Lung microvascular endothelial cell (primary cell): ENCODE measurements around the gene CHD5. TPM values are rescaled to one million over a fixed set of nuclear protein-coding genes. Genes with fewer than 3 reads are reported as not detected.
"Not testable (repeated sequence)": the region's sequence is repeated elsewhere in the genome, so short reads cannot be mapped to it uniquely, and the experiment has no call there.

Source experiments
- DNase-seq, 2 donors: peaks; one replicate each; pipeline versions ENCODE4 v3.0.0 to v3.0.0-alpha.2; 2010; ENCODE audit warnings: low read depth in 2 of 2
- total RNA-seq: library from RNA; depleted of rRNA; stranded (reverse); fragments of >200 nt; gene quantifications from 2 replicates; pipeline ENCODE4 v1.2.1, GENCODE V29; 2014

The CHD5 gene
- total RNA-seq, 1 donor from 2014 or later, result under 0.01 TPM

DNA sequence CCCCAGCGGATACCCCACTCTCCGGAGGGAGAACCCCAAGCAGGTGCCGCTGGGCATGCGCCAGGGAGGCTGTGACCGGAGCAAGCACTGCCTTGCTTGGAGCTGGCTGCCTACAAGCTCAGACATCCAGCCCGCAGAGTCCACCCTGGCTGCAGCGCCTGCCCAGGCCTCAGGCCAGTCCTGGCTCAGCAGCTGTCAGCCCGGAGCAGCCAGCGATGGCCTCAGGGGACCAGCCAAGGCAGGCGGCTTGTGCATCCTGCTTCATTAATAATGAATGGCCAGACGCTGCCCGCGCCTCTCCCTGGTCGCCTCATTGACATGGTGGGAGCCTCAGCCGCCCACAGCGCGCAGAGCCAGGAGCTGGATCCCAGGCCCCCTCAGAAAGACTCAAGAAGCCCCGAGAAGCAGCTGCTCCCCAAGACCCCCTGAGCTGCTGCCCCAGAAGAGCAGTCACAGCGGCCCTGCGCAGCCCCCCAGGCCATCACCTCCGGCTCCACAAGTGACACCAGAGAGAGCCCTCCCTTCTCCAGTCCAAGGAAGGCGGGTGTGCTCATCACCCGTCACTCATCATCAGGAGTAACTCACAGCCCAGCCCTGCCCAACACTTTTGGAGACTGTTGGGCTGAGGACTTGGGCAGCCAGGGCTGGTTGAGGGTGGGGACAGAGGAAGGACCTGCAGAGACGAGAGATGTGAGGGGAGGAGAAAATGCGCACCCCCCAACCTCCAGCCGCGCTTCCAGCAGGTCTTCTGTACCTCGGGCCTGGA is 114.8 kb downstream of the CHD5 start:
- DNase-seq, result no peak

DNA sequence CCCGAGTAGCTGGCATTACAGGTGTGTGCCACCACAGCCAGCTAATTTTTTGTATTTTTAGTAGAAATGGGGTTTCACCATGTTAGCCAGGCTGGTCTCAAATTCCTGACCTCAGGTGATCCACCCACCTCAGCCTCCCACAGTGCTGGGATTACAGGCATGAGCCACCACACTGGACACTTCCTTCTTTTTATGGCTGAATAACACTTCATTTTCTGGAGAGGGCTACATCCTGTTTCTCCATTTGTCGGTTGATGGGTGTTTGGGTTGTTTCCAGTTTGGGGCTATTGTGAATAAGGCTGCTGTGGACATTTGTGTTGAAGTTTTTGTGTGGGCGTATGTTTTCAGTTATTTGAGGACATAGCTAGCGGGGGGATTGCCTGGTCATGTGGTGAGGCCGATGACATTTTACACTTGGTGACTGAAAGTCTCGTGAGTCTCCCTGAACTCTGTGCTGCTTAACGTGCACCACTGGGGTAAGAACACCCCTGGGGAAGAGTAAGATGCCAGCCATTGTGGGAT is 116.5 kb downstream of the CHD5 start:
- DNase-seq, result not testable (repeated sequence)

DNA sequence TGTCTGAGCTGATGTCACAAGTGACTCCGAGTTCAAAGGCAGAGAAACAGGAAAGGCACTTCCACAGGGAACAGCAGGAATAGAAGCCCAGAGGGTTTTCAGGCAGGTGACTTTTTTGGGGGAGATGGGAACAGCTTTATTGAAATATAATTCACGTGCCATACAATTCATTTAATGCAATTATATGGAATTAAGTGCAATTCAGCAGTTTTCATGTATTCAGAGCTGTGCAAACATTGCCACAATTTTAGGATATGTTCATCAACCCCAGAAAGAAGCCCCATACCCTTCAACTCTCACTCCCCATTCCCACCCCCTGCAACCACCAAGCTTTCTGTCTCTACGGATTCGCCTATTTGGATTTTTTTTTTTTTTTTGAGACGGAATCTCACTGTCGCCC is 117.5 kb downstream of the CHD5 start:
- no peak for DNase-seq

DNA sequence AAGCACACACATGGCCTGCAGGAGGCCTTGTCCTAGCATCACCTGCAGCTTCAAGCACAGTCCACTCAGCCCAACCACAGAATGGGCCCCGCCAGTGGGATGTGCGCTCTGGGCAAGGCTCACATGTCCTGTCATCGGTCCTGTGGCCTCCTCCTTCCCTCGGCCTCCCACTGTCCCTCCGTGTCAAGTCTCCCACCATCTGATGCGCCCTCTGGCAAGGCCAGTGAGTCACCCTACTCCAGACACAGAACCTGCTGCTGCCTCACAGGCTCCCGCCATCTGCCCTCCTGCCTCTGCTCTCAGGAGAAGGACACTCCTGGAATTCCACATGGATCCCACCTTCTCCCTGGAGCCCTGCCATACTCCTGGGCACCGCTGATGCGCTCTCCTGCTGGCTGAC is 120.3 kb downstream of the CHD5 start:
- peak in 1 of 2 donors; percentile 40 for DNase-seq

DNA sequence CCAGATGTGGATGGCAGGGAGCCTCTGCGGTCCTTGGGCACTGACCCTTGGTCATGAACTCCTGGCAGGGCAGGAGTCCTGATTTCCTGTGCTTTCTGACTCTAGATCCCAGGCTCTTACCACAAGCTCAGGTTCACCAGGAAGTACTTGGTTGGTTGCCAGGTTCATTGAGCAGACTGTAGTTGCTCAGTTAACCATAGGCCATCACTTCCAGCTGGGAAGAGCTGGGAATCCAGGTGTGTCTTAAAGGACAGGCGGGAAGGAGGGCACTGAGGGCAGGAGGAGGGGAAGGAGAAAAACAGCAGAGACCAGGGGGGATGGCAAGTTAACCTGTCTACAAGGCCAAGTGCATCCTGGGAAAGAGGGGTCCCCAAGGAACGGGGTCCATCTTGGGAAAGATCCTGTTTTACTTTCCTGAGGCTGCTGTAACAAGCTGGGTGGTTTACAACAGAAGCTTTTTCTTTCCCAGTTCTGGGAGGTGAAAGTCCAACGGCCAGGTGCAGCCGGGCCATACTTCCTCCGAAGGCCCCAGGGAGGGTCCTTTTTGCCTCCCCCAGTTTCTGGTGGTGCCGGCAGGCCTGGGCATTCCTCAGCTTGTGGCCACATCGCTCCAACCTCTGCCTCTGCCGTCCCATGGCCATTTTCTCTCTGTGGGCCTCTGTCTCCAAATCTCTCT is 122.8 kb downstream of the CHD5 start:
- DNase-seq, result no peak

DNA sequence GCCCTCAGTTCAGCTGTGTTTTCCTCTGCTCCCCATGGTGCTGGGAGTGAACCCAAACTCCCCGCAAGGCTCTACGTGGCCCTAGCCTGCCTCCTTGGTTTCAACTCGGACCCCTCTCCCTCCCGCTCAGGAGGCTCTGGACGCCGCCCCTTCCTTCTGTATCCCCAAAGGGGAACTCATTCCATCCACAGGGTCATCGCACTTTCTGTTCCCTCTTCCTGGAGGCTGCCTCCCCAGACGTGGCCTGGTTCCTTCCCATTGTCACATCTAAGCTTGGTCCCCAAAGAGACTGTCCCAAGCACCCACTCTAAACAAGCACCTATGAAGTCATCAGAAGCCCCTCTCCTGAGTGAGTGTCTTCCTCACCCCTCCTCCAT is 123.6 kb downstream of the CHD5 start:
- no peak for DNase-seq

DNA sequence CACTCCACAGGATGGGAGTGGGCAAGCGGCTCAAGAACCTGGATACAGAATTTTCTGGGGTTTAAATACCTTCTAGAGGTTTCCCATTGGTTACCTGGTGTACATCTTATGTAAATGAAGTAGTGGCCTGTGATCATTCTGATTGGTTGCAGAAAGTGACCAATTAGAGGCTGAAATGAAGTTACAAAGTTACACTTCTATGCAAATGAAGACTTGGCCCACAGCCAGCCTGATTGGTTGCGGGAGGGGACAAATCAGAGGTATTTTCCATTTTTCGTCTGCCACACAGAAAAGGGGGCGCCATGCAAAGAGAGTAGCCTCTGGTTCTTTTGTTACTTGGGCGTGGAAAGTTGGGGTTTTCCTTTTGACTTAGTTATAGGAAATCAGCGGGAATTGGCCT is 125.5 kb downstream of the CHD5 start:
- no peak for DNase-seq

DNA sequence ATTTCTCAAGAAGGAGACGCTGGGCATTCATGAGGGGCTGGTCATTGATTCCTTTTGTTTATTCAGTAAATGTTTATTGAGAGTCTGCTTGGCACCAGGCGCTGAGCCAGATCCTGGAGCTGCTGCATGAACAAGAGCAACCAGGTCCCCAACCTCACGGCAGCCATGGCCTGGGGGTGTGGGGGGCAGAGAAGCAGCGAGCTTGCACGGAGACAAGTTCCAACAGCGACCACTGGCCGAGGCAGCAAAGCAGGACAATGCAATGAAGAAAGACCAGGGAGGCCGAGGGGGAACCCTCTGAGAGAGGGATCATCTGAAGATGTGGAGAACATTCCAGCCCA is 126.9 kb downstream of the CHD5 start:
- no peak for DNase-seq

DNA sequence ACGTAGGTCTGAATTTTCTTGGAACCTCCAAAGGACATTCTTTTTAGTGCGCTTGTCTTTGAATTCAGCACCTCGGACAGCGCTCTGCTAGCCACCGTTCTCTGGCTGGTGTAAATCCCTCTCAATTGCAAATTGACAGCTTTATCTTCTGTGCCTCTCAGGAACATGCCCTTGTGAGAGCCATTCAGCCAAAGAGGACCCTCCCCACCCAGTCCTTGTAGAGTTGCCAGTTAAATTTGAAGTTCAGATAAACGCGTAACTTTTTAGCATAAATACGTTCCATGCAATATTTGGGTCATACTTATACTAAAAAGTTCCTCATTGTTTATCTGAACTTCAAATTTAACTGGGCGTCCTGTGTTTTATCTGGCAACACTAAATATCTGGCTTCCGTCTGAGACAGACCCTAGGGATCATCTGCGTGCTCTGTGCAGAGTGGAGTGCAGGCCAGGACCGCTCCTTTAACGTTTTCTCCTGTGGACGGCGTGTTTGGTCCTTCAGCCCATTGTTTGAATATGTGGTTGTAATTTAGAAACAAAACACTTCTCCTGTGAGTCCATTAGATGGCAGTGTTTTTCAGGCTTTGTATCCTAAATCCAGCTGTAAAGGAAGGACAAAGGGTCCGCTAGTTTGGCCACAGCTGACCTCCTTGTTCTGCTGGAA is 127.4 kb downstream of the CHD5 start:
- peak; percentile 76 to 82 for DNase-seq

Other genes with a start within 250 kb of the CHD5 start
- gene NPHP4, start 187.9 kb downstream of the CHD5 start, total RNA-seq, result 1.4 and 1.5 TPM in 2 replicates
- 0.65 and 0.99 TPM in 2 replicates for gene KCNAB2, start 134.4 kb downstream of the CHD5 start, total RNA-seq
- 149 and 152 TPM in 2 replicates for gene RPL22, start 19.3 kb upstream of the CHD5 start, total RNA-seq
- gene RNF207, start 25.8 kb upstream of the CHD5 start, total RNA-seq, result 2.4 and 2.6 TPM in 2 replicates
- 51.6 and 72.6 TPM in 2 replicates for gene ICMT, start 55.6 kb upstream of the CHD5 start, total RNA-seq
- not detected in 2 replicates for gene HES3, start 63.9 kb upstream of the CHD5 start, total RNA-seq
- gene GPR153, start 80.8 kb upstream of the CHD5 start, total RNA-seq, result 1.7 and 3.0 TPM in 2 replicates
- gene ACOT7, start 213.4 kb upstream of the CHD5 start, total RNA-seq, result 10.7 and 25.1 TPM in 2 replicates
- 7.3 and 19.8 TPM in 2 replicates for gene HES2, start 239.6 kb upstream of the CHD5 start, total RNA-seq
- gene ESPN, start 244.5 kb upstream of the CHD5 start, total RNA-seq, result 0.20 and 0.65 TPM in 2 replicates